HepG2 (cell line): ENCODE measurements around the gene PDE9A. TPM values are rescaled to one million over a fixed set of nuclear protein-coding genes. Genes with fewer than 3 reads are reported as not detected.

Experiments used
- ATAC-seq: fragments of 200-7000 bp; cut with Tn5 transposase; 3 replicates; pipeline ENCODE4 v1.9.1; 2020; ENCODE audit warnings: mild to moderate bottlenecking, moderate library complexity
- BruUV-seq: library from RNA; stranded (reverse); fragments of 400-500 nt; replicated peaks from 2 replicates; lab custom pipeline; 2021; lab: Mats Ljungman, UMichigan
- CTCF ChIA-PET: fragments of 300-600 bp; formaldehyde crosslinking; extraction: SDS; loops from one replicate; lab custom pipeline; 2021; ENCODE audit warnings: low total read pairs, inconsistent platforms, low intra/inter-chr PET ratio; lab: Yijun Ruan, JAX
- POLR2A ChIA-PET: fragments of 350-600 bp; sonication (Branson Sonifier 250); formaldehyde crosslinking; loops from one replicate; lab custom pipeline; 2020; ENCODE audit warnings: antibody characterized with exemption, inconsistent platforms; lab: Yijun Ruan, JAX
- DNase-seq: peaks from one replicate; pipeline ENCODE4 v3.0.0-alpha.2; 2015; ENCODE audit warnings: low spot score
- FAIRE-seq: peaks from 3 replicates; lab custom pipeline; 2011; peaks lifted over from hg19 to GRCh38; lab: Jason Lieb, UNC
- H2AFZ ChIP-seq: one replicate; pipeline ENCODE4 v1.6.1; 2011; ENCODE audit warnings: low read length, inconsistent platforms
- H3K27ac ChIP-seq: fragments of 300-600 bp; 3 replicates; pipeline ENCODE4 v1.8.0; 2011; ENCODE audit warnings: mixed run types, mild to moderate bottlenecking, mixed read lengths, low read length, inconsistent platforms; ENCODE audit not compliant: insufficient read depth; ENCODE audit errors: extremely low read length
- H3K27me3 ChIP-seq, 2 experiments: fragments of 200-600 bp in 1 of 2; 2 replicates in 1 of 2; 3 replicates in 1 of 2; pipeline versions ENCODE4 v1.6.0 to v1.8.0; 2011; ENCODE audit warnings: low read length in 2 of 2, mild to moderate bottlenecking in 2 of 2, moderate library complexity in 2 of 2, inconsistent platforms in 1 of 2; ENCODE audit not compliant: insufficient read depth in 2 of 2, control insufficient read depth in 1 of 2
- H3K36me3 ChIP-seq, 2 experiments: fragments of 200-600 bp in 1 of 2; replicated peaks in 1 of 2; 2 replicates in 1 of 2; 3 replicates in 1 of 2; pipeline versions ENCODE4 v1.5.1 to v1.8.0; 2011; ENCODE audit warnings: low read length in 2 of 2, inconsistent platforms in 1 of 2; ENCODE audit not compliant: insufficient read depth in 2 of 2, control insufficient read depth in 1 of 2
- H3K4me1 ChIP-seq: 2 replicates; pipeline ENCODE4 v1.5.1; 2012; ENCODE audit warnings: low read length, inconsistent platforms; ENCODE audit not compliant: insufficient read depth
- H3K4me2 ChIP-seq: 2 replicates; pipeline ENCODE4 v1.6.0; 2011; ENCODE audit warnings: low read depth, low read length, inconsistent platforms
- H3K4me3 ChIP-seq, 3 experiments: fragments of 200-600 bp in 1 of 3; sonication (generic), shearing (Covaris generic) in 1 of 3; replicated peaks in 1 of 3; 2 replicates each; pipeline ENCODE4 v1.5.1; 2011 to 2016; ENCODE audit warnings: low read length in 3 of 3, inconsistent platforms in 2 of 3, low read depth in 2 of 3, mild to moderate bottlenecking in 2 of 3, control low read depth in 1 of 3, mixed read lengths in 1 of 3; ENCODE audit not compliant: insufficient read depth in 1 of 3
- H3K79me2 ChIP-seq: one replicate; pipeline ENCODE4 v1.6.1; 2011; ENCODE audit warnings: low read length, inconsistent platforms; ENCODE audit not compliant: insufficient read depth
- H3K9ac ChIP-seq: 2 replicates; pipeline ENCODE4 v1.6.0; 2011; ENCODE audit warnings: mild to moderate bottlenecking, low read depth, low read length, inconsistent platforms; ENCODE audit not compliant: insufficient read depth
- H3K9me3 ChIP-seq: 2 replicates; pipeline ENCODE4 v1.5.1; 2012; ENCODE audit warnings: mild to moderate bottlenecking, low read length
- H4K20me1 ChIP-seq: 2 replicates; pipeline ENCODE4 v1.6.0; 2011; ENCODE audit warnings: inconsistent platforms, mild to moderate bottlenecking, low read length, moderate library complexity; ENCODE audit not compliant: insufficient read depth
- HOXD1 ChIP-seq: sonication (generic); formaldehyde crosslinking; IDR thresholded peaks from 2 replicates; pipeline ENCODE4 v1.5.0; 2020; ENCODE audit warnings: missing genetic modification reagents
- KLF6 ChIP-seq: IDR thresholded peaks from 2 replicates; pipeline ENCODE4 v1.8.0; 2016; ENCODE audit warnings: missing biosample characterization, missing genetic modification reagents
- KLF9 ChIP-seq: IDR thresholded peaks from 2 replicates; pipeline ENCODE4 v1.6.1; 2016; ENCODE audit warnings: low read depth
- MAFG ChIP-seq: sonication (generic); formaldehyde crosslinking; IDR thresholded peaks from 2 replicates; pipeline ENCODE4 v1.5.1; 2020; ENCODE audit warnings: mild to moderate bottlenecking, missing genetic modification reagents
- NFIC ChIP-seq: IDR thresholded peaks from 2 replicates; pipeline ENCODE4 v1.6.1; 2012; ENCODE audit warnings: mild to moderate bottlenecking, low read length, inconsistent platforms
- SP5 ChIP-seq: IDR thresholded peaks from 2 replicates; pipeline ENCODE4 v1.6.1; 2016; ENCODE audit warnings: low read depth, borderline replicate concordance
- SRF ChIP-seq: IDR thresholded peaks from 2 replicates; pipeline ENCODE4 v1.6.1; 2011; ENCODE audit warnings: mild to moderate bottlenecking, low read depth, low read length, moderate library complexity
- TRIM24 ChIP-seq: sonication (generic); formaldehyde crosslinking; IDR thresholded peaks from 2 replicates; pipeline ENCODE4 v1.8.0; 2022; ENCODE audit warnings: mild to moderate bottlenecking, missing genetic modification reagents
- TSC22D2 ChIP-seq: sonication (generic); formaldehyde crosslinking; IDR thresholded peaks from 2 replicates; pipeline ENCODE4 v1.5.1; 2020; ENCODE audit warnings: missing genetic modification reagents, mild to moderate bottlenecking, borderline replicate concordance
- ZKSCAN8 ChIP-seq: IDR thresholded peaks from 2 replicates; pipeline ENCODE4 v1.6.1; 2016; ENCODE audit warnings: borderline replicate concordance, missing genetic modification reagents, missing compliant biosample characterization
- ZNF430 ChIP-seq: sonication (generic); formaldehyde crosslinking; IDR thresholded peaks from 2 replicates; pipeline ENCODE4 v1.9.0; 2021; ENCODE audit warnings: mild to moderate bottlenecking, missing genetic modification reagents
- ZNF614 ChIP-seq: IDR thresholded peaks from 2 replicates; pipeline ENCODE4 v1.6.1; 2018; ENCODE audit warnings: missing biosample characterization, missing genetic modification reagents, inconsistent platforms, borderline replicate concordance
- ZNF616 ChIP-seq: sonication (generic); formaldehyde crosslinking; IDR thresholded peaks from 2 replicates; pipeline ENCODE4 v1.5.0; 2020; ENCODE audit warnings: low read depth, mild to moderate bottlenecking, missing genetic modification reagents
- ZNF792 ChIP-seq: IDR thresholded peaks from 2 replicates; pipeline ENCODE4 v1.6.1; 2016
- ZNF891 ChIP-seq: sonication (generic); formaldehyde crosslinking; IDR thresholded peaks from 2 replicates; pipeline ENCODE4 v1.5.0; 2020; ENCODE audit warnings: mild to moderate bottlenecking, missing genetic modification reagents
- WGBS: methylation state at CpG from one replicate; pipeline ENCODE4 v1.1.6; 2017; ENCODE audit warnings: low lambda C conversion rate; 5-methylcytosine and 5-hydroxymethylcytosine counted together
- in situ Hi-C: cut with HindIII; loops from 2 replicates; pipeline ENCODE4 v1.10.0; 2017; ENCODE audit warnings: low pct_unique_long_range_greater_than_20kb; ENCODE audit not compliant: extremely low pct_ligation_motif_present
- intact Hi-C: fragments of 100-400 bp; cut with micrococcal nuclease; formaldehyde crosslinking; loops from one replicate; pipeline ENCODE4 v1.10.0; 2022; ENCODE audit not compliant: unreplicated experiment
- polyA plus RNA-seq, 8 experiments: library from polyadenylated mRNA; depleted of rRNA in 3 of 8; stranded (reverse) in 7 of 8; unstranded in 1 of 8; fragments of >200 nt; fragmentation: Illumina TruSeq in 4 of 8; extraction: Trizol in 4 of 8; gene quantifications; 2 replicates each; pipeline versions ENCODE4 v1.2.1 to v1.2.3, GENCODE V29; 2011 to 2016; ENCODE audit warnings: low read depth in 4 of 8, missing spikeins in 1 of 8, mixed read lengths in 1 of 8; ENCODE audit not compliant: insufficient read depth in 1 of 8
- total RNA-seq, 5 experiments: library from RNA; depleted of rRNA; stranded (reverse); fragments of >200 nt; fragmentation: Illumina TruSeq; extraction: Trizol; gene quantifications; 2 replicates each; pipeline ENCODE4 v1.2.3, GENCODE V29; 2016; ENCODE audit warnings: low read depth in 1 of 5
- TF ChIP-seq, protein P1 (sequence below): IDR thresholded peaks from 2 replicates; pipeline ENCODE4 v1.6.1; 2016; ENCODE audit warnings: mild to moderate bottlenecking, missing biosample characterization, missing genetic modification reagents
- TF ChIP-seq, protein P2 (sequence below): IDR thresholded peaks from 2 replicates; pipeline ENCODE4 v1.6.1; 2018; ENCODE audit warnings: missing genetic modification reagents, mild to moderate bottlenecking, missing compliant biosample characterization

Gene PDE9A
- total and polyA plus RNA-seq, 2 of the 13 experiments (the other 11 are each of a cell fraction or from before 2014, with no cell fraction given): 4.6 to 19.7 TPM

DNA sequence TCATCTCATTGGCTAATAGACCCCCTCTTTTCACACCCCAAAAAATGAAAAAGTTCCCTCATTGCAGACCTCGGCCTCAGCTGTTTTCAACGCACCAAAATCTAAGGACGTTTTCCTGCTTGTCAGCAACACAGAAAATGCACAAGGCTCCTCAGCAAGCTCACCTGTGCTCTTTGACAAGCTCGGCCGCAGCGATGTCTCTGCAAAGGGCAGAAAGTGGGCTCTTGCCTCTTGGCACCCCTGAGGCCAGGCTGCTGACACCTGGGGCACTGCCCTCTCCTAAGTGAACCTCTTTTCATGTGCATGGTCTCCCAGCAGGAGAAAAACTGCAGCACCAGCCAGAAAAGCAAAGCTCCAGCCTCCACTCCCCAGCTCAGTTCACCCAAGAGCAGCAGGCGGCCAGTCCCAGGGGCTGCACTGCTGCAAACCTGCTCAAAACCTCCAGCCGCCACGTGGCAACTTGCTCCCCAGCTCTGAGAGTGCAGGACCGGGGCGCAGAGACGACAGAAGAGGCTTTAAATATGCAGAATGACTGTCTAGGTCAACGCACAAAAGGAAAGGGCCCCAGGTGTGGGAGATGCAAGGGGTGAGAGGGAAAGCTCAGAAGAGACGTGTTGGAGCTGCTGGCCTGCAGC, 101.7 kb downstream of the PDE9A start:
- no peak for ATAC-seq
- Histone ChIP-seq H3K9me3 (no peaks in the 10 kb centered on the region), H3K9ac (no peak overlapping the region), H3K27ac (no peak overlapping the region), H3K36me3 (peaks cover 0 to 4% of the 10 kb centered on the region in 2 experiments; a peak in 1 of 5 replicates), H3K4me2 (no peak overlapping the region), H3K27me3 (no peaks in the 10 kb centered on the region), H3K4me1 (peaks cover 16% of the 10 kb centered on the region), H3K4me3 (no peak overlapping the region), H2AFZ (no peak overlapping the region), H3K79me2 (no peaks in the 10 kb centered on the region), H4K20me1 (no peaks in the 10 kb centered on the region)
- no peak for DNase-seq
- intact Hi-C loops: no loop called here
- in situ Hi-C loops: loop anchor here (25.0 kb wide), 1 partner anchor 93 kb away; the partner anchor contains the start of gene PDE9A
- TF ChIP-seq SRF (no peak), ZKSCAN8 (CRISPR knock-in tag) (no peak), SP5 (CRISPR knock-in tag) (no peak), ZNF792 (CRISPR knock-in tag) (no peak)
- TF ChIP-seq, protein P1, sequence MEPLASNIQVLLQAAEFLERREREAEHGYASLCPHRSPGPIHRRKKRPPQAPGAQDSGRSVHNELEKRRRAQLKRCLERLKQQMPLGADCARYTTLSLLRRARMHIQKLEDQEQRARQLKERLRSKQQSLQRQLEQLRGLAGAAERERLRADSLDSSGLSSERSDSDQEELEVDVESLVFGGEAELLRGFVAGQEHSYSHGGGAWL (CRISPR knock-in tag): no peak
- ChIA-PET POLR2A (no interaction called here), CTCF (no interaction called here)
- no peak for FAIRE-seq
- 94% methylated on average over 9 of the region's 14 CpGs for WGBS
- BruUV-seq: no TSS peak

DNA sequence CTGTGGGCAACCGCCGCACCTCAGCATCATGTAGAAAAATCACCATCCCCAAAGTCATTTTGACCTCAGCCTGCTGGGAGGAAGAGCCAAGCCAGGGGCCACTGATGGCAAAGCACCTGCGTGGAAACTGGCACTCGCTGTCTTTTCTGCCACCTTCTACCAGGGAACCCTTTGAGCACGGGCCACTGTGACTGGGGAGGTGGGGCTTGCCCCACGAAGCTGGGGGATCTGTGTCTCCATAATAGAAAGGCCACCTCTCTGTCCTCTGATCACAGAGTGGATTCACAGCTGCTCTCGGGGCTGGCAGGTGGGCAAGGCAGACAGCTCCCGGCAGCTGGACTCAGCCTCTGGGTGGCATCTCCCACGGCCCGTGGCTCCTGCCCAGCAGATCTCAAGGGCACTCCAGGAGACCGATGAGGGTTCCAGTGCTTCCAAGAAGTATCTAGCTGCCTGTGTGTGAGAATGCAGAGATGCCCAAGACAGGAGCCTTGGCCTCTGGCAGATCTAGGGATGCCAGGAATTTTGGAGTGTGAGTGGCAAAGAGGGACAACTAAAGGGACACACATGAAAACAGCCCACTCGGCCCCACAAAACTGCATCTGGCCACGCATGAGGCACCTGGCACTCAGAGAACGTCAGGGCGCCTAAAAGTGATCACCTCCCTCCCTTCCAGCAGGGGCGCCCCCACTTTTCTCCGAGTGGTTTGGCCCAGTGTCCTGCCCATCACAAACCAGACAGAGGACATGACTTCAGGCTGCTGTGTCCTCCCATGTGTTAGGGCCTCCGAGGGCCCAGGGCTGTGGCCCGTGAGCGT, 102.6 kb downstream of the PDE9A start:
- DNase-seq (no peak), FAIRE-seq (no peak), ATAC-seq (no peak)
- Histone ChIP-seq H3K4me2 (no peak overlapping the region), H3K79me2 (no peaks in the 10 kb centered on the region), H3K4me1 (peaks cover 20% of the 10 kb centered on the region), H3K27me3 (no peaks in the 10 kb centered on the region), H3K9ac (no peak overlapping the region), H2AFZ (no peak overlapping the region), H3K4me3 (no peak overlapping the region), H3K36me3 (peaks cover 0 to 4% of the 10 kb centered on the region in 2 experiments; a peak in 1 of 5 replicates), H3K9me3 (no peaks in the 10 kb centered on the region), H4K20me1 (no peaks in the 10 kb centered on the region), H3K27ac (no peak overlapping the region)
- WGBS: 94% methylated on average over 16 of the region's 20 CpGs
- intact Hi-C loops: no loop called here
- POLR2A ChIA-PET: no interaction called here
- BruUV-seq: no TSS peak
- CTCF ChIA-PET: no interaction called here
- in situ Hi-C loops: loop anchor here (25.0 kb wide), 1 partner anchor 94 kb away; the partner anchor contains the start of gene PDE9A
- TF ChIP-seq ZNF430 (CRISPR knock-in tag) (no peak), TSC22D2 (CRISPR knock-in tag) (no peak), NFIC (no peak), TRIM24 (no peak), KLF6 (CRISPR knock-in tag) (no peak), KLF9 (CRISPR knock-in tag) (no peak), HOXD1 (CRISPR knock-in tag) (no peak), ZNF614 (CRISPR knock-in tag) (no peak), MAFG (no peak), ZNF891 (CRISPR knock-in tag) (no peak), ZNF616 (CRISPR knock-in tag) (no peak)
- TF ChIP-seq, protein P2, sequence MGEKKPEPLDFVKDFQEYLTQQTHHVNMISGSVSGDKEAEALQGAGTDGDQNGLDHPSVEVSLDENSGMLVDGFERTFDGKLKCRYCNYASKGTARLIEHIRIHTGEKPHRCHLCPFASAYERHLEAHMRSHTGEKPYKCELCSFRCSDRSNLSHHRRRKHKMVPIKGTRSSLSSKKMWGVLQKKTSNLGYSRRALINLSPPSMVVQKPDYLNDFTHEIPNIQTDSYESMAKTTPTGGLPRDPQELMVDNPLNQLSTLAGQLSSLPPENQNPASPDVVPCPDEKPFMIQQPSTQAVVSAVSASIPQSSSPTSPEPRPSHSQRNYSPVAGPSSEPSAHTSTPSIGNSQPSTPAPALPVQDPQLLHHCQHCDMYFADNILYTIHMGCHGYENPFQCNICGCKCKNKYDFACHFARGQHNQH (CRISPR knock-in tag): no peak
